Lung (tissue), 12 donors: ENCODE measurements around the gene CANT1. TPM values are rescaled to one million over a fixed set of nuclear protein-coding genes. Genes with fewer than 3 reads are reported as not detected.

Experiments used
- ATAC-seq: fragments of 200-7000 bp; cut with Tn5 transposase; one replicate; pipeline ENCODE4 v1.9.1; 2020; ENCODE audit warnings: moderate number of reproducible peaks; ENCODE audit not compliant: insufficient read depth, low FRiP score
- DNase-seq, 3 donors: peaks; one replicate each; pipeline ENCODE4 v3.0.0-alpha.2; 2013 to 2017
- H3K27ac ChIP-seq, 2 donors: one replicate each; pipeline ENCODE4 v1.5.1; 2013; ENCODE audit warnings: mild to moderate bottlenecking in 2 of 2, moderate library complexity in 2 of 2, control low read depth in 1 of 2, inconsistent platforms in 1 of 2, low read depth in 1 of 2, low read length in 1 of 2
- H3K27me3 ChIP-seq, 3 donors: one replicate each; pipeline ENCODE4 v1.5.1; 2013; ENCODE audit warnings: low read length in 2 of 3; ENCODE audit not compliant: control insufficient read depth in 3 of 3, insufficient read depth in 3 of 3
- H3K36me3 ChIP-seq, 4 donors: one replicate each; pipeline ENCODE4 v1.5.1; 2013; ENCODE audit warnings: low read length in 4 of 4, mild to moderate bottlenecking in 1 of 4, moderate library complexity in 1 of 4; ENCODE audit not compliant: control insufficient read depth in 4 of 4, insufficient read depth in 4 of 4
- H3K4me1 ChIP-seq, 5 donors: one replicate each; pipeline ENCODE4 v1.5.1; 2013; ENCODE audit warnings: low read length in 5 of 5, mild to moderate bottlenecking in 2 of 5, moderate library complexity in 1 of 5; ENCODE audit not compliant: control insufficient read depth in 5 of 5, insufficient read depth in 5 of 5
- H3K4me3 ChIP-seq: one replicate; pipeline ENCODE4 v1.5.1; 2013; ENCODE audit warnings: mild to moderate bottlenecking, control low read depth, moderate library complexity
- H3K9ac ChIP-seq, 2 donors: one replicate each; pipeline ENCODE4 v1.5.1; 2013; ENCODE audit warnings: low read length in 2 of 2, control low read depth in 1 of 2; ENCODE audit not compliant: insufficient read depth in 1 of 2
- H3K9me3 ChIP-seq, 4 donors: one replicate each; pipeline ENCODE4 v1.5.1; 2013; ENCODE audit warnings: low read length in 3 of 4, mild to moderate bottlenecking in 1 of 4, moderate library complexity in 1 of 4; ENCODE audit not compliant: control insufficient read depth in 4 of 4, insufficient read depth in 3 of 4
- CTCF ChIP-seq: IDR thresholded peaks from 2 replicates; pipeline ENCODE4 v1.5.1; 2012; ENCODE audit warnings: mild to moderate bottlenecking; ENCODE audit errors: control extremely low read depth, extremely low read depth
- WGBS, 2 donors: extraction: QIAGEN DNeasy Blood & Tissue Kit; methylation state at CpG; one replicate each; pipeline ENCODE4 v1.1.7; 2013; 5-methylcytosine and 5-hydroxymethylcytosine counted together
- polyA plus RNA-seq, 2 donors: library from polyadenylated mRNA; stranded (reverse); fragments of 200-250 nt; gene quantifications; one replicate each; pipeline ENCODE4 v1.2.1, GENCODE V29; 2013
- total RNA-seq, 2 donors: library from RNA; depleted of rRNA in 1 of 2; stranded (reverse); fragments of >200 nt in 1 of 2; gene quantifications; one replicate each; pipeline ENCODE4 v1.2.1, GENCODE V29; 2014 to 2021
- donor health status: control.
- donor health status: control.
- donor health status: Bipolar disorder and iron deficiency.
- donor health status: healthy.
- donor health status: DM: yes; HTN: yes; CAD: no.

CANT1 gene
- total and polyA plus RNA-seq, 4 donors: 8.5 to 75.8 (median 48.7) TPM

- no peak overlapping the region for H3K9ac ChIP-seq
- peaks cover 0 to 16% (median 6%) of the 10 kb centered on the region in 5 donors for H3K4me1 ChIP-seq
- no peak overlapping the region for H3K27ac ChIP-seq
- no peaks in the 10 kb centered on the region for H3K9me3 ChIP-seq
- no peak for ATAC-seq
- H3K27me3 ChIP-seq: peaks cover 0 to 20% (median 0%) of the 10 kb centered on the region in 3 donors
- no peak for DNase-seq
- H3K36me3 ChIP-seq: no peaks in the 10 kb centered on the region
- WGBS, 2 donors: 61 to 70% methylated on average over 6 of the region's 6 CpGs
- no peak for TF ChIP-seq CTCF
- no peak overlapping the region for H3K4me3 ChIP-seq
Measured at GRCh38 chr17:79017546-79018369, 8.2 kb upstream of the CANT1 start.

DNA sequence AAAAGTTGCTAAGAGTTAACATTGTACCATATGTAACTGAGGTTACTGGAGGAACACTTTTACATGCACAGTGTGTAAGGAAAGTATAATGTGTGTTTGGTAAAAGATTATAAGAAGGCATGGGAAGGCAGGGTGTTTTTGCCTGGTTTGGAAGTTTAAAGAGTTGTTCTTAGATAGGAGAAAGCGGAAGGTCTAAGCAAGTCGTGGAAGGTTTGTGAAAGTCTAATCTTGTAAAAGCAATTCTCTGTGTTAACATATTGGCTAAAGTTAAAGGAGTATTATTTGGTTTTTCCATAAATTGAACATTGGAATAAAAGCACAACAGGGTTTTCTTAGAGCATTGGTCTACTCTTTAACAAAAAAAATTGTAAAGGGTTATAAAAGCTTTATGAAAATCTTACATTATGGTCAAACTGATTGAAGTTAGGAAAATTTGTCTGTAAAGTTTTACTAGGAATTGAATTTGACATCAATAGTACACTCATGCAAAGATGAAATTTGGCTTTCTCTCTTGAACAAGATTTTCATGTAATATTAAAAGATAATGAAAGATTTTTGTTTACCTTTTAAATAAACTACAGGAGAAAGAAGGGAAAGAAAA lies 4.7 kb upstream of the CANT1 start:
- Histone ChIP-seq H3K9ac (no peak overlapping the region), H3K4me1 (peaks cover 0 to 6% (median 2%) of the 10 kb centered on the region in 5 donors), H3K27me3 (no peaks in the 10 kb centered on the region), H3K27ac (no peak overlapping the region), H3K36me3 (no peaks in the 10 kb centered on the region), H3K4me3 (no peak overlapping the region), H3K9me3 (no peaks in the 10 kb centered on the region)
- TF ChIP-seq CTCF: no peak
- ATAC-seq (no peak), DNase-seq (no peak)
- WGBS, 2 donors: 82 to 87% methylated on average over 2 of the region's 2 CpGs

GRCh38 chr17:79012563-79013134 lies 3.1 kb upstream of the CANT1 start:
- no peak for ATAC-seq
- H3K4me3 ChIP-seq: no peak overlapping the region
- H3K9me3 ChIP-seq: no peaks in the 10 kb centered on the region
- H3K27me3 ChIP-seq: no peaks in the 10 kb centered on the region
- DNase-seq: no peak
- 76 to 87% methylated on average over 6 of the region's 6 CpGs for WGBS, 2 donors
- no peak overlapping the region for H3K9ac ChIP-seq
- no peaks in the 10 kb centered on the region for H3K36me3 ChIP-seq
- no peak overlapping the region for H3K27ac ChIP-seq
- H3K4me1 ChIP-seq: peaks cover 0 to 19% (median 11%) of the 10 kb centered on the region in 5 donors
- TF ChIP-seq CTCF: no peak
